HG03571 (cell line): ENCODE data around the gene BRAF.
"Not testable (repeated sequence)": the region's sequence is repeated elsewhere in the genome, so short reads cannot be mapped to it uniquely, and the experiment has no call there.

Source experiments
- ATAC-seq: cut with Tn5 transposase; IDR thresholded peaks from one replicate; pipeline ENCODE4 v1.9.1; 2021; ENCODE audit not compliant: unreplicated experiment

The BRAF gene

GRCh38 chr7:140719721-140720120 lies 205.0 kb downstream of the BRAF start:
- ATAC-seq = no peak

GRCh38 chr7:140714331-140715040 lies 210.2 kb downstream of the BRAF start:
- no peak for ATAC-seq

GRCh38 chr7:140712392-140712791 lies 212.3 kb downstream of the BRAF start:
- not testable (repeated sequence) for ATAC-seq

- ATAC-seq = not testable (repeated sequence)
Observed at GRCh38 chr7:140708764-140709163, 216.0 kb downstream of the BRAF start.

- no peak for ATAC-seq
Observed at GRCh38 chr7:140707132-140707531, 217.6 kb downstream of the BRAF start.

- no peak for ATAC-seq
Observed at GRCh38 chr7:140704205-140704604, 220.5 kb downstream of the BRAF start.

GRCh38 chr7:140702774-140703173 lies 222.0 kb downstream of the BRAF start:
- no peak for ATAC-seq

GRCh38 chr7:140698477-140698876 lies 226.3 kb downstream of the BRAF start:
- no peak for ATAC-seq

GRCh38 chr7:140697447-140698143 lies 227.1 kb downstream of the BRAF start:
- no peak for ATAC-seq

GRCh38 chr7:140696680-140697446 lies 227.9 kb downstream of the BRAF start, which contains the start of gene NDUFB2:
NDUFB2 (plus strand) TSS chr7:140696708; CDS start chr7:140696745, 37 bp downstream.
- ATAC-seq = peak; percentile 91

GRCh38 chr7:140696024-140696679 lies 228.6 kb downstream of the BRAF start:
- no peak for ATAC-seq

- no peak for ATAC-seq
Observed at GRCh38 chr7:140695381-140695780, 229.3 kb downstream of the BRAF start.

GRCh38 chr7:140694592-140694991 lies 230.1 kb downstream of the BRAF start:
- ATAC-seq = no peak

- ATAC-seq = not testable (repeated sequence)
Observed at GRCh38 chr7:140693849-140694248, 230.9 kb downstream of the BRAF start.

- no peak for ATAC-seq
Observed at GRCh38 chr7:140691376-140692045, 233.2 kb downstream of the BRAF start.

GRCh38 chr7:140689199-140690152 lies 235.3 kb downstream of the BRAF start:
- ATAC-seq = no peak

GRCh38 chr7:140688341-140688740 lies 236.4 kb downstream of the BRAF start:
- no peak for ATAC-seq

- no peak for ATAC-seq
Observed at GRCh38 chr7:140686921-140687320, 237.8 kb downstream of the BRAF start.

GRCh38 chr7:140685407-140686087 lies 239.2 kb downstream of the BRAF start:
- ATAC-seq = no peak
